ENCODE measurements around the gene GSTT4. TPM values are rescaled to one million over a fixed set of nuclear protein-coding genes. Genes with fewer than 3 reads are reported as not detected.
"Not testable (repeated sequence)": the region's sequence is repeated elsewhere in the genome, so short reads cannot be mapped to it uniquely, and the experiment has no call there.

GSTT4 gene
- total RNA-seq, 1 experiment from 2014 or later = not detected

DNA sequence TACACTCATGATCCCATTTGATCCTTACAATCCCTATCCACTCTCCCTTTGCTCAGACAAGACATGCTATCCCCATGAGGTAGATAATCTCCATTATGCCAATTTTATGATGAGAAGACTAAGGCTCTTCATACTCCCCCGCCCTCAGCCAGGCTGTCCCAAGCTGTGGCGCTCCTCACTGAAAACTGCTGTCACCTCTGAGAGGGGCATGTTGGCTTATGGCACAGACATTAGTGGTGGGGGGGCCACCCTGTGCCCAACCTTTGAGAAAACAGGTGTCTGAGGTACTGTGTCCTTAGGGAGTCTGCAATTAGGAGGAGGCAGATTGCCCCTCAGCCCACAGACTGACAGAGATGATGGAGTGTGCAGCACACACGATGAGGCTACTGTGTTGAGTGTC, 36.2 kb downstream of the GSTT4 start:
- BruUV-seq (replicated peaks) = no TSS peak
- H3K4me3 ChIP-seq (ENCODE audit: low read length) = no peak overlapping the region
- ChIA-PET CTCF (no interaction called here), POLR2A (ENCODE audit: unreplicated experiment) (no interaction called here)
- no peaks in the 10 kb centered on the region for H3K9me3 ChIP-seq (ENCODE audit: low read length)
- no peaks in the 10 kb centered on the region for H3K9me2 ChIP-seq (replicated peaks; ENCODE audit: low read length)
- no peak for ATAC-seq
- H4K20me1 ChIP-seq (ENCODE audit: low read length) = no peaks in the 10 kb centered on the region
- H3K9ac ChIP-seq (ENCODE audit: low read length) = no peak overlapping the region
- H3K27ac ChIP-seq (ENCODE audit: low read length) = no peak overlapping the region
- no peak overlapping the region for H3K4me2 ChIP-seq (ENCODE audit: low read length)
- no peak for TF ChIP-seq EZH2phosphoT487 (IDR thresholded peaks at IDR 0.05; ENCODE audit: borderline replicate concordance, low read length)
- no peak for TF ChIP-seq EZH2 (IDR thresholded peaks at IDR 0.05; ENCODE audit: low read length, unreplicated experiment)
- TF ChIP-seq, protein P1, sequence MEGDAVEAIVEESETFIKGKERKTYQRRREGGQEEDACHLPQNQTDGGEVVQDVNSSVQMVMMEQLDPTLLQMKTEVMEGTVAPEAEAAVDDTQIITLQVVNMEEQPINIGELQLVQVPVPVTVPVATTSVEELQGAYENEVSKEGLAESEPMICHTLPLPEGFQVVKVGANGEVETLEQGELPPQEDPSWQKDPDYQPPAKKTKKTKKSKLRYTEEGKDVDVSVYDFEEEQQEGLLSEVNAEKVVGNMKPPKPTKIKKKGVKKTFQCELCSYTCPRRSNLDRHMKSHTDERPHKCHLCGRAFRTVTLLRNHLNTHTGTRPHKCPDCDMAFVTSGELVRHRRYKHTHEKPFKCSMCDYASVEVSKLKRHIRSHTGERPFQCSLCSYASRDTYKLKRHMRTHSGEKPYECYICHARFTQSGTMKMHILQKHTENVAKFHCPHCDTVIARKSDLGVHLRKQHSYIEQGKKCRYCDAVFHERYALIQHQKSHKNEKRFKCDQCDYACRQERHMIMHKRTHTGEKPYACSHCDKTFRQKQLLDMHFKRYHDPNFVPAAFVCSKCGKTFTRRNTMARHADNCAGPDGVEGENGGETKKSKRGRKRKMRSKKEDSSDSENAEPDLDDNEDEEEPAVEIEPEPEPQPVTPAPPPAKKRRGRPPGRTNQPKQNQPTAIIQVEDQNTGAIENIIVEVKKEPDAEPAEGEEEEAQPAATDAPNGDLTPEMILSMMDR (conservative IDR thresholded peaks at IDR 0.05; ENCODE audit: low read depth, low read length) = no peak
- no peaks in the 10 kb centered on the region for H3K27me3 ChIP-seq (ENCODE audit: low read length)
- no peaks in the 10 kb centered on the region for H3F3A ChIP-seq (ENCODE audit: low read length, unreplicated experiment)
- peaks cover 21% of the 10 kb centered on the region for H3K79me2 ChIP-seq (ENCODE audit: low read length)
- no peak for DNase-seq
- intact Hi-C loops (cut with micrococcal nuclease) = no loop called here
- no peak overlapping the region for H2AFZ ChIP-seq (ENCODE audit: low read length)
- H3K4me1 ChIP-seq (ENCODE audit: insufficient read depth, low read length) = no peaks in the 10 kb centered on the region
- peaks cover 23% of the 10 kb centered on the region for H3K36me3 ChIP-seq (ENCODE audit: low read depth, low read length)

DNA sequence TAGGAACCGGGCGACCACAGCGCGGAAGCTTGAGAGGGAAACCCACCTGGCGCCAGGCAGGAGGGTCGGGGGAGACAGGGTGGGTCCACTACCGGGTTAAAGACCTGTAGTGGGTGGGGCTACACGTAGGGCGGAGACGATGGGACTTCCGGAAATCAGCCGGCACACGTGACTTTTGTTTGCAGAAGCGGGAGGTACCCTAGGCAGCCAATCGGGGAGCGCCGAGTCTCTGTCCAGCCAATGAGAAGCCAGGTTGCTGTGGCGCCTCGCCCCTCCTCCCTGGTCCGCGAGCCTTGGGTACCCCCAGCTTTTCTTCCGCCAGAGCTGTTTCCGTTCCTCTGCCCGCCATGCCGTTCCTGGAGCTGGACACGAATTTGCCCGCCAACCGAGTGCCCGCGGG, 38.7 kb downstream of the GSTT4 start, which contains the start of gene DDTL:
TSS of gene DDTL (plus strand) at position 321 of the 400 bp plus-strand sequence. CDS start at position 348, 27 bp downstream.
- H3K27ac ChIP-seq (ENCODE audit: low read length); H3K4me3 ChIP-seq (ENCODE audit: low read length); DNase-seq; CTCF ChIA-PET; intact Hi-C loops (cut with micrococcal nuclease); H3K9me2 ChIP-seq (replicated peaks; ENCODE audit: low read length); H4K20me1 ChIP-seq (ENCODE audit: low read length); H3K9me3 ChIP-seq (ENCODE audit: low read length); H3K27me3 ChIP-seq (ENCODE audit: low read length); H2AFZ ChIP-seq (ENCODE audit: low read length); POLR2A ChIA-PET (ENCODE audit: unreplicated experiment); H3K4me1 ChIP-seq (ENCODE audit: insufficient read depth, low read length); H3K4me2 ChIP-seq (ENCODE audit: low read length); H3K9ac ChIP-seq (ENCODE audit: low read length); BruUV-seq (replicated peaks); H3F3A ChIP-seq (ENCODE audit: low read length, unreplicated experiment): not testable (repeated sequence)
- peak; percentile 92 for ATAC-seq
- Histone ChIP-seq H3K79me2 (ENCODE audit: low read length) (peaks cover 16% of the 10 kb centered on the region), H3K36me3 (ENCODE audit: low read depth, low read length) (peaks cover 20% of the 10 kb centered on the region)

GRCh38 chr22:23966094-23966493, 39.2 kb downstream of the GSTT4 start:
- H3K27me3 ChIP-seq (ENCODE audit: low read length); BruUV-seq (replicated peaks); DNase-seq; H3K9me2 ChIP-seq (replicated peaks; ENCODE audit: low read length); H3K9ac ChIP-seq (ENCODE audit: low read length); H4K20me1 ChIP-seq (ENCODE audit: low read length); H3K4me3 ChIP-seq (ENCODE audit: low read length); intact Hi-C loops (cut with micrococcal nuclease); H2AFZ ChIP-seq (ENCODE audit: low read length); CTCF ChIA-PET; H3K9me3 ChIP-seq (ENCODE audit: low read length); POLR2A ChIA-PET (ENCODE audit: unreplicated experiment); H3K4me2 ChIP-seq (ENCODE audit: low read length); H3F3A ChIP-seq (ENCODE audit: low read length, unreplicated experiment); H3K4me1 ChIP-seq (ENCODE audit: insufficient read depth, low read length); H3K27ac ChIP-seq (ENCODE audit: low read length): not testable (repeated sequence)
- Histone ChIP-seq H3K79me2 (ENCODE audit: low read length) (peaks cover 11% of the 10 kb centered on the region), H3K36me3 (ENCODE audit: low read depth, low read length) (peaks cover 15% of the 10 kb centered on the region)
- peak; percentile 48 for ATAC-seq

GRCh38 chr22:23961084-23961771, 44.0 kb downstream of the GSTT4 start, which contains the start of gene GSTT2B:
TSS of gene GSTT2B (minus strand) at chr22:23961195. CDS start at chr22:23961131, 64 bp downstream.
- H3K4me1 ChIP-seq (ENCODE audit: insufficient read depth, low read length); H3F3A ChIP-seq (ENCODE audit: low read length, unreplicated experiment); H3K79me2 ChIP-seq (ENCODE audit: low read length); H3K9me2 ChIP-seq (replicated peaks; ENCODE audit: low read length); H3K4me2 ChIP-seq (ENCODE audit: low read length); BruUV-seq (replicated peaks); H3K27me3 ChIP-seq (ENCODE audit: low read length); H2AFZ ChIP-seq (ENCODE audit: low read length); CTCF ChIA-PET; H3K36me3 ChIP-seq (ENCODE audit: low read depth, low read length); H4K20me1 ChIP-seq (ENCODE audit: low read length); H3K9me3 ChIP-seq (ENCODE audit: low read length); intact Hi-C loops (cut with micrococcal nuclease); DNase-seq; H3K4me3 ChIP-seq (ENCODE audit: low read length); H3K27ac ChIP-seq (ENCODE audit: low read length); POLR2A ChIA-PET (ENCODE audit: unreplicated experiment); H3K9ac ChIP-seq (ENCODE audit: low read length): not testable (repeated sequence)
- peak; percentile 89 for ATAC-seq
